NCI-H82 (cell line): ENCODE measurements around the gene UCN3.

Experiments used
- DNase-seq: peaks from one replicate; lab custom pipeline; 2025; lab: John Stamatoyannopoulos, UW

The UCN3 gene, protein sequence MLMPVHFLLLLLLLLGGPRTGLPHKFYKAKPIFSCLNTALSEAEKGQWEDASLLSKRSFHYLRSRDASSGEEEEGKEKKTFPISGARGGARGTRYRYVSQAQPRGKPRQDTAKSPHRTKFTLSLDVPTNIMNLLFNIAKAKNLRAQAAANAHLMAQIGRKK

DNA sequence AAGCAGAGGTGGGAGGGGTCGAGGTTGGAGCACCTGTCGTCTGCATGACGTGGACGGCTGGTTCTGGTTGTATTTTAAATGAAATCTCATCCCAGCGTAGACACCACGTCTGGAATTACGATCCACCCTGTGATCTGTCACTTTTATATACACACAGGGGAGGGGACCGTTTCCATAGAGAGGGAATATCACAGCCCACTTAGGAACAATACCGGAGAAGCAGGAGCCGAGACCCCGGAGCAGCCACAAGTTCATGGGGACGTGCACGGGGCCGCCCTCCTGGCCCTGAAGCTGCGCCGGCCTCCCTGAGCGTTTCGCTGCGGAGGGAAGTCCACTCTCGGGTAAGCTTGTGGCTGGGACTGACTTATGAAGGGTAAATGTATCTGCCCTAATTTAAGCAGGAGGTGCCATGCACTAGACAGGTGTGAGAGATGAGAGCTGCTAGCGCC lies at the start of gene UCN3:
TSS of gene UCN3 (plus strand) at position 77 of the 449 bp plus-strand sequence. CDS start 8,755 bp downstream, outside the sequence.
- no peak for DNase-seq

DNA sequence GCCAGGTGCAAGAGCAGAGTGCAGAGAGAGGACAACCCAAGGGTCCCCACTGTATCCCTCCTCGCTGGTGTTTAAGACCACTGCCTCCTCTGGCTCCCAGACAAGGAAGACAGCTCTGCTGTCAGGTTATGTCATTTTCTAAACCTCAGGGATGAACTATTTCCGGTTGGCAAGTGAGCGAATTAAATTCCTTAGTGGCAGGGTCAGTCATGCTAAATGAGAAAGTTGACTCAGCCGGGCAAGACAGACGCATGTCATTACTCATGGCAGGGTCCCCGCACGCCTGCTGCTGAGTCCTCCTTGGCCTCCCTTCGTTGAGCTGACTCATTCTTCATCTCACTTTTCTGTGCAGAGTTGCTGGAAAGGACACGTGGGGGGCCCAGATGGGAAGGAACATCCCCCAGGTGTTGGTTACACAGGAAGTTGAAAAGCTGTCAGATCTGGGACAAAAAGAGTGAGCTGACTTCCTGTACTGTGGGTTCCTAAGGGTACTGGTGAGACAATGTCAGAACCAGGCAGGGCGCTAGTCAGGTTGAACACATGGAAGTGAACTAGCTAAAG lies 47.1 kb upstream of the UCN3 start:
- DNase-seq = no peak

DNA sequence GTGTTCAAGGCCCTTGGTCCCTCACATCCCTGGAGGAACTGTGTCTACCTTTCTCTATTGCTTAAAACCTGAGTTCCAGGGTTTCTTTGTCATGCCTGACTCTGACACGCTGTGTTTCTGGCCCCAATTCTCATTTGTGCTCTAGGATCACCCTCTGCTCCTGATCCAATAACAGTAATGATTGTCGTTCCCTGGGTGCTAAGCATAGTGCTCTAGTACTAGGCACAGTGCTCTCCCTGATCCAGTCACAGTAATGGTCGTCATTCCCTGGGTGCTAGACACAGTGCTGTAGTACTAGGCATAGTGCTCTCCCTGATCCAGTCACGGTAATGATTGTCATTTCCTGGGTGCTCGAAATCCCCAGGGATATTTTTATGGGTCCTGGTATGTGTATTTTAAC lies 46.6 kb upstream of the UCN3 start:
- DNase-seq = no peak

DNA sequence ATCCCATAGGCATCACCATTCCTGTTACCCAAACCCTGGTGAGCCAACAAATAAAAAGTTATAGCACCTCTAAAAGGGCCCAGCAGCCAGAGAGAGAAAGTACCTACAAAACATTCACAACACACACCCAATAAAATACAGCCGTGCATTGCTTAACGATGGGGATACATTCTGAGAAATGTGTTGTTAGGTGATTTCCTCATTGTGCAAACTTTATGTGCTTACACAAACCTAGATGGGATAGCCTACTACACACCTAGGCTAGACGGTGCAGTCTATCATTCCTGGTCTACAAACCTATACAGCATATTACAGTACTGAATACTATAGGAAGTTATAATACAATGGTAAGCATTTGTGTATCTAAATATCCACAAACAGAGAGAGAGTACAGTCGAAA lies 44.9 kb upstream of the UCN3 start:
- no peak for DNase-seq

DNA sequence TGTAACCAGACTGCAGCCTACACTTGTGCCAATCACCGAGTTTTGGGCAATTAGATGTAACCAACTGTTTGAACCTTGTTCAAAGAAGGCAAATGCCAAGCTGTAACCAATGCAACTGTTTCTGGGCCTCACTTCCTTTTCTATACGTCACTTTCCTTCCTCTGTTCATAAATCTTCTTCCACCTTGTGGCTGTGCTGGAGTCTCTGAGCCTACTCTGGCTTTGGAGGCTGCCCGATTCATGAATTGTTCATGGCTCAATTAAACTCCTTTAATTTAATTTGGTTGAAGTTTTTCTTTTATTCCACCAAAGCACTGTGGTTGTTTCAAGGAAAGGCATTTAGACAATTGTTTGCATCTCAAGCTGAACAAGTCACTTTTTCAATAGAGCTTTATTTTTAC lies 43.5 kb upstream of the UCN3 start:
- DNase-seq = no peak

DNA sequence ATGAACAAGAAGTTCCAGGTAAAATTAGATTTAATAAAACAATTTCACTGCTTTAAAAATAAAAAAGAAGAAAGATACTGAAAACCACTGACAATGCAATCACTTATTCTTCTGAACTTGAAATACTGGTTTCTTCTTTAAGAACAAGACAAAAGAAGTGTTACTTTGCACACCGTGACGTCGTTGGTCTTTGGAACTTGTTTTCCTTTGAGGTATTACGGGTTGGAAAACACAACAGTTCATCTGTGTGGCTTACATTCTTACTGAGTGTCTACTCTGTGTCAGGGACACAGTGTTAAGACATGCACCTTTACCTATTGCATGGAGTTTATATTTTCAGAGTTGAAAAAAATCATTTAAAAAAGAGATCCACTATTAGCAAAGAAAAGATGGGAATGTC lies 41.3 kb upstream of the UCN3 start:
- no peak for DNase-seq

DNA sequence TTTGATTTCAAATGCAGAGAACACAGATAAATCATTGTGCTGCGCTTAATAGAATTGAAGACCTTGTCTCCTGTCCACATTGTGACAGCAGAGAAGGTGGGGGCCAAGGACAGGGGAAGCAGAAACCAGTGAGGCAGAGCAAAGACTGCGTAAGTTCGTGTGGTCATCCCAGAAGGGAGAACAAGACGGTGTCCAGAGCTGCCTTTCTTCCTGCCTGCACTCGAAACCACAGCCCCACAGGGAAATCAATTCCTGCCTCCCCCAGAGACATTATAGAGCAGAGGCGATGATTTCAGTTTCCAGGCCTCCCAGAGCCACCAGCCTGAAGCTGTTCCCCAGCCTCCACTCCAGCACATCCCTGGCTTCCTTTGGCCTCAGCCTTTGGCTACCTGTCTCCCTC lies 39.7 kb upstream of the UCN3 start:
- DNase-seq = no peak

DNA sequence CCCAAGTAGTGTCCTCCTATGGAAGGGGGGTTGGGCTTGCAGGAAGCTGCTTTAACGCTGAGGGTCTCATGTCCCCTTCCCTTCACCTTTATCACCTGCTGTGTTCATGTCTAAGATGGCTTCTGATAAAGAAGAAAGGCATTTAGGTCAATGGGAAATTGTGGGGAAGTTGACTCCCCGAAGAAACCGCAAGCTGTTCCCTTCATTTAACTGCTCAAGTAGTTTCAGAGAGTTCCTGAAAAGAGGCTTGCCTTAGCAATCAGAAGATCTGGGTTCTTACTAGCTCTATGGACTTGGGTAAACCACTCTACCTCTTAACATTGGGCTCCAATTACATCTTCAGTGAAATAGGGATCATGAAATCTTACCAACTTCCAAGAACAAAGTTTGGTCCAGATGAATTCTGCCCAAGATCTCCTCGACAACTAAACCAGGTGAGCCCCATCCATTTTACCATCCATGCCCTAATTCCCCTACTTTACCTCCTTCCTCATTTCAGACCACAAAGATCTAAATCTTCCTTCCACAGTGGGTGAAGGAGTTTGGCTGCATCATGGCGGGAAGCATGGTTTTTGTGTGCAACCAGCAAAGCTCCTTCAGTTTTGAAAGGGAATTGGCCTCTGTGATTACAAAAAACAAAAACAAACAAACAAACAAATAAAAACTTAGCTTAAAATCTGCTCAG lies 30.4 kb upstream of the UCN3 start:
- DNase-seq = no peak

DNA sequence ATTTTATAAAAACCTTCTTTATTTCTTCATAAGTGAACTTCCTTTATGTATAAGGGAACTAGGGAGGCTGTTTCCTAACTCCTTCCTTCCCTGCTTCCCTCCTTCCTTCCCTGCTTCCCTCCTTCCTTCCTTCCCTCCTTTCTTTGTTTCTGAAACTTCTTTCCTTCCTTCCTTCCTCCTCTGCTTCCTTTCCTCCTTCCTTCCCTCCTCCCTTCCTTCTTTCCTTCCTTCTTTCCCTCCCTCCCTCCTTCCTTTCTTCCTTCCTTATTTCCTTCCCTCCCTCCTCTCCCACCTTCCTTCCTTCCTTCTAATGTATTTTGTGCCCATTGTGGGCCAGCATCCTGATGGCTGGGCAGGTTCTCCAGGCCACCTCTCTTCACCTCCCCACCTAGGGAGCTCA lies 26.8 kb upstream of the UCN3 start:
- DNase-seq = no peak

DNA sequence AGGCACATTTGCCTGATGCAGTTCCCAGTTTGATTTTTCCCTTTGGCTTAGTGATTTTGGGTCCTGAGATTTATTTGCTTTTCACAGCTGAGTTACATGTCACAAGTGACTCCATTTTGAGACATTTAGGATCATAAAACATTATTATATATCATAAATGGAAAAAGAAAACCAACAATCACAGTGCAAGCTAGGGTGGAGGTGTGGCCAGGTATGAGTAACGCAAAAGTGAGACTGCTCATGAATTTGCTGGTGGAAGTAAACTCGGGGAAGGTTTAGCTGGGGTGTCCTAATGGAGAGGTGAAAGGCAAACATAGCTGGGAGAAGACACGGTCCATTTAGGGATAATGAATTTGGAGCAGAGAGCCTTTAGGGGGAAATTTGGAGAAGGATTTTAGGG lies 21.7 kb upstream of the UCN3 start:
- DNase-seq = no peak

DNA sequence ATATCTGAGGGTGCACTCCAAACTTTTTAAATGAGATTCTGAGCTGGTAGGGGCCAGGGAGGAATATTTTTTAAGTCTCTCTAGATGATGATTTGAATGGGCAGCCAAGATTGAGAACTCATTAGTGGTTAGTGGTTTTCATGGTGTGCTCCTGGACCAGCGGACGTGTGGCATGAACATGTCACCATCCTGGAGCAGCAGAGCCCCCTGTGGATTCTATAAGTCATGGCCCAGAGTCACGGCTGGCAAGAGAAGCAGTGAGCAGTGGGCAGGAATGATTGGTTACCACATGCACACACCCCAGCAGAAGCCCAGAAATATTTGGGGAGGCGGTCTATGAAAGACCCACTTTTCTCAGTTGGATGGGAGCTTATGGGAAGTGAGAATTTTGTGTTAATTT lies 21.2 kb upstream of the UCN3 start:
- DNase-seq = peak; percentile 5

DNA sequence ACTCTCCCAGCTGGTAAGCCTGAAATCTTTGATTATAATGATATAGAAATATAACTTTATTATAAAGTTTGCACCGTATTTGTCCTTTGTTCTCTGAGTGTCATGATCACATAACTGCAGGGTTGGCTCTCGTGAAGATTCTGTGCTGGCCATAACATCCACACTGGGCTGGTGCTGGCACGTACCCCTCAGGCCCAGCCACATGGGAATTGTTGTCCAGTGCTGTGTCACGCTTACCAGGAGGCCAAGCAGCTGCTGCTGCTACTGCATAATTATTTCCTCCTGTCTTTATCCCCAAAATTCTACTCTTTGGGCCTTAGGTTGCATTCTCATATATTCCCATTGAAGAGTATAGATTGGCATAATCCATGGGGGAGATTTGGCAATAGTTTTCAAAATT lies 20.8 kb upstream of the UCN3 start:
- DNase-seq = no peak

DNA sequence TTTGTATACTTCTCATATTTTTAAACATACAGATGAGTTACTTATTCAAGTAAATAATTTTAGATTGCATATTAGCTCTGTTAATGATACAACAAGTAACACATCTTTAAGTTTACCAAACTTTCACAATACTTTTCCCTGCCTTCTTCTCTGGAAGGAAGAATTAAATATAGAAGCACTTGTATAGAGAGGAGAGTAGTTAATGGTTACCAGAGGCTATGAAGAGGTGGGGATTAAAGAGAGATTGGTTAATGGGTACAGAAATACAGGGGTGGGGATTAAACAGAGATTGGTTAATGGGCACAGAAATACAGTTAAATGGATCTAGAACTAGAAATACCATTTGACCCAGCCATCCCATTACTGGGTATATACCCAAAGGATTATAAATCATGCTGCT lies 20.0 kb upstream of the UCN3 start:
- DNase-seq = no peak

DNA sequence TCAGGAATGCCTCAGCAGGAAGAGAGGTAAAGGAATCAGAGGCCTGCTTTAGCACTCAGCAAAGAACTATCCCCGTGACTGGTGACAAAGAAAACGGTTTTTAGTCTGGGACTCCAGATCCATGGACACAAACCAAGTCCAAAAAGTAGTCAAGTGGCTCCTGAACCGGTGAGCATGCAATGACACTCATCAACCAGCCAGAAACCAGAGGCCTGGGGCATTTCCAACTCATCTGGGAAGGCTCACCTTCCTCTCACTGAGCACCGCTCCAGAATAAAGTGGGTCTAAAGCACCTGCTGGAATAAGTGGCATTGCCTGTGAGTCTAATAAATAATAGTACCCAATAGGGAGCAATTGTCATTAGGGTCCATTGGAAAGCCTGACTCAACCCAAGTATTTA lies 17.9 kb upstream of the UCN3 start:
- no peak for DNase-seq

DNA sequence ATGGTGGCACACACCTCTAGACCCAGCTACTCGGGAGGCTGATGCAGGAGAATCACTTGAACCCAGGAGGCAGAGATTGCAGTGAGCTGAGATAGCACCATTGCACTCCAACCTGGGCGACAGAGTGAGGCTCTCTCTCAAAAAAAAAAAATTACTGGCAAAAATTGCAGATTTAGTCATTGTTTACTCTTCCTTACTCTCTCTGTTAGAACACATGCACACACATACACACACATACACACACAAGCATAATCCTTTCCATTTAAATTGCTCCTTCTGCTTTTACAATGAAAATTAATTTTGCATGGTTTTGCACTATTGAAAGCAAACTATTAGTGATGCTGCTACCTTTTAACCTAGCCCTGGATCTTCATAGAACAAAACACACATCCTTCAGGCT lies 15.4 kb upstream of the UCN3 start:
- DNase-seq = no peak

DNA sequence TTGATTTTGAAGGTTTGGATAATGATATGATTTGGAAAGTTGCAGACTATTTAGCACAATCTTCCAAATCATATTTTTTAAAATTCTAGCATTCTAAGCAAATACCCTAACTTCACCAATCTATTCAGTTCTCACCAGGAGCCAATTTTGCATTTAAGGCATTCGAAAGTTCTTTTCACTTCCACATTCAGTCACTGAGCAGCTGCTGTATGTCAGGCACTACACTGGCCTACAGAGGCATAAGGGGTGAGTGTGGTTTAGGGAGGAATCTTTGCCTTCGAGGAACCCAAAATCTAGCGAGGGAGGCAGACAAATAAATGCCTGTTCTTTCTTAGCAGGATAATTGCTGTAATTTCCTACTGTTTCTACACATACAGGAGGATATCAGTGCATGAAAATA lies 10.7 kb upstream of the UCN3 start:
- DNase-seq = no peak

DNA sequence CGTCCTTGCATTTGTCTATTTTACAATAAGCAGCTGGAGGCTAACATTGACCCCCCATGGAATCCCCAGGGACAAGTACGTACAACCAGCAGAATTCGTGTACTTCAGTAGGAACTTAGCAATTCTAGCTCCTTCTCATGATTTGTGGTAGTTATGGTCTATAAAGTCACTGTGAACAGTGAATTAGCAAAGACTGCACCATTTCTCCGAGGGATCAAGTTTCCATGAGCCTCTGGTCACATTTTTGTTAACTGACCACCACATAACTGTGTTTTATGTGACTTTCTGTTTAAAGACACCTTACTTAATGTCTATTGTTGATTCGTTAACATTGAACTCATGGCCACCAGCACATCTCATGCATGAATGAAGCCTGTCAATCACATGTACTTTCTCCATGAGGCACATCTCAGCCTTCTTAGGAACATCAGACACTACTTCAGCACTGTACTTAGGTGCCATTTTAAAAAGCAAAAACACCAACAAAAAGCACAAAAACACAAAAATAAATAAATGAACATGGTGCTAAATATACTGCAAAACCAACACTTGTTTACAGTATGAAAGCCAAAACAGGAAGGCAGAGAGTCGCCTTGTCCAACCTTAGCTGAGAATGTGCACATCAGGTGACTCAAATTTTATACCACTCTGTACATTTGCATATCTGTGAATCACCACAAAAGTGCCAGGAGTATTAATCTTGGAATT lies 9.0 kb upstream of the UCN3 start:
- DNase-seq = no peak

DNA sequence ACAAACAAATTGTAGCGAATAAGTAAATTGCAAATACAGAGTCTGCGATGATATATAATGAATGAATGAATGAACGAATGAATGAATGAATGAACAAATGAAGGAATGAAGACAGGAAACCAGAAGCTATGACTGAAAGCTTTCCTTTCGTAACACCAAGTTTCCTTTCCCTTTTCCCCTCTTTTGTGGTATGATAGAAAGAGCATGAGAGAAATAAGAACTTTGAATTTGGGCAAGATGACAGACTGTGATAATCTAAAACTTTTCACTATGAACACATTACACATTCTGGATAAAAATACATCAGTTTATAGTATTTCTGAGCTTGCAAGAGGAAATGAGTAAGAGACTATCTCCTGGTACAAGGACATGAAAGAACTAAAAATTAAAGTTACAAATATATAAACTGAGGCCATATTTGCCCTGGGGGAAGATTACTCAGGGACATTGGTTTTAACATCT lies 8.4 kb upstream of the UCN3 start:
- DNase-seq = no peak

DNA sequence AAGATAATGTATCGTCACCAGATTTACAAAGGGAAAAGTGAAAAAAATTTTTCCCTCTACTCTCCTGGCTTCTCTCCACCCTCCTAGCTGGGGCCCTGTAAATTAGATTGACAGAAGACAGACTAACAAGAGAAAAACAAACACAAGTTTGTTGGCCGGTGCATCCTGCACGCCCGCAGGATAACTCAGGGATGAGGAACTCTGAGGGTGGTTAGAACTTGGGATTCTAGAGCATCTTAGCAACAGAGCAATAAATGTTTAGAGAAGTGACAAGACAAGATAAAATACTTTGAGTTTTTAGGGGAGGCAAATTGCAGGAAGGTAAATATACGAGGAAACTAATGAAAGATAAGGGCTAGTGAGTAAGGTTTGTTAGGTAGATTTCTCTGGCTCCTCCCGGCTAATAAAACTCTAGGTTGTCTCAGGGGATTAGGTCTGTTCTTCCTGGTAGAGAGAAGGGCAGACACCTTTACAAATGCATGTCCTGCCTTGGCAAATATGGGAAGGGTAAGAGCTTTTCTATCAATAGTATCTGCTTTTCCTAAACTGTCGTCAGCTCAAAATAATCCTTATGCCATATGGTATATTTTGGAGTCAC lies 4.3 kb upstream of the UCN3 start:
- DNase-seq = no peak

DNA sequence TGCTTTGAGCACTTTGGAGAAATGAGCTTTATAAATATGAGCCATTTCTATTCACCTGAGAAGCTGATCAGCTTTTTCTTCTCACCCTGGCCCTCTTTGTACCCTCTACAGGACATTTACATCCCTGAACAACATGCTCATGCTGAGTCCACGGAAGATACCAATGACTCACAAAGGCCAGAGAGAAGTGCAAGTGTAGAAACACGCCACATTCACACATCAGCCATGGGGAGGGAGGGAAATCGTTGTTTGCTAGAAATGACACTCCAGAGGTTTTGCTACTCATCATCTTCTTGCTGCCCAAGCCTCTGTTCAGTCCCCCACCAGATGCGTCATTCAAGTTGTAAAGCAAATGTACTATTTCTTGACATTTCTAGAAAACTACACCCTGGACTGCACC lies 2.8 kb upstream of the UCN3 start:
- no peak for DNase-seq

DNA sequence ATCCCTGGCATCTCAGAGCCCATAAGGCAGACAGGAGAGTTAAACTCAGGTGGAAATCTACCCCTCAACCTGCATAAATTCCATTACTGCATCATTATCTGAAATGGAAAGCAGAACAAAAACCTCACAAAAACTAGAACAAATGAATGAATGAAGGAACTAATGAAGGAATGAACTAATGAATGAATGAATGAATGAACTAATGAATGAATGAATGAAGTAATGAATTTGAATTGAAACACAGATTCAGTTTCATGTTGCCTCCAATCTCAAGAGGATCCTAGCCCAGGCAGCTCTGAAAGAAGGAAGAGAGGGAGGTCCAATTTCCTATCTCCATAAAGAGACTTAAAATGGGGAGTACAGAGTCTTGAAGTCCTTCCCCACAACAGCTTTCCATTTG lies 1.9 kb upstream of the UCN3 start:
- DNase-seq = no peak

DNA sequence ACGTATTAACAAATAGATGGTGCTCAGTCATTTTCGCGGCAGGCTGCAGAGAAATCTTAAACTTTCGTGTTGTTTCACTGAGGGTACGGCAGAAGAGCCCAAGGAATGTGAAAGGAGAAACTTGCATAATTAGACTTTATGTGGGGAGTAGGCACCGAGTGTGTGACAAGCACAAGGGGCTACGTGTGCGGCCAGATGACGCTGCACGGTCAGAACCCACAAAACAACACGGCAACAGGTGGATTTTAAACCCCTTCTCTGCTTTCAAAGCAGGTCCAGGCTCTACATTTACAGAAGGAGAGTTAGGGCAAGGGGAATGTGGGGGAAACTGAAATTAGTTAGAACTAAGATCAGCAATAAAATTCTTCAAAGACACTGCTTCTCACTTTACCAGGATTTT lies 392 bp upstream of the UCN3 start:
- DNase-seq = no peak

DNA sequence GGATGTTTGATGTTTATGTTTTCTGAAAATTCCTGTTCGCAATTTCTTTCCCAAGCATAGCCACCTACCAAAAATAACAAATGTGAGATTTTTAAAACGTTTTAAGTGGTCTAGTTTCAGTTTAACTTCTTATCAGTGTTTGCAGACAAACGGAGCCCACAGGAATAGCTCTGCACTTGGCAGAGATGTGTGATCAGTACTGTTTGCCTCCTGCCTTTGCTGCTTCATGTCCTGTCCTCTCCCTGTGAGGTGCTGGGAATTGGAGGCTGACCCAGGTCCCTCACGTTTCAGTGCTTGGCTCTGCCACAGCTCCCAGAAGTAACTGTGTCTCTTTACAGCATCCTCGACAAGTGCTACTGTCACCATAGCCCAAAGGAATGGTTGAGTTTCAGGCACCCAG lies 1.2 kb downstream of the UCN3 start:
- no peak for DNase-seq
